HepG2 (cell line): ENCODE measurements around the gene ALKBH2. TPM values are rescaled to one million over a fixed set of nuclear protein-coding genes. Genes with fewer than 3 reads are reported as not detected.
A peak's percentile ranks its signal among the peaks of the same experiment; 100 is the strongest.

ENCODE experiments used
- DPF2 ChIP-seq: sonication (generic); formaldehyde crosslinking; IDR thresholded peaks from 2 replicates; pipeline ENCODE4 v1.4.0; 2020; ENCODE audit warnings: mild to moderate bottlenecking, low read depth, missing genetic modification reagents, borderline replicate concordance
- HINFP ChIP-seq: sonication (generic); formaldehyde crosslinking; IDR thresholded peaks from 2 replicates; pipeline ENCODE4 v1.4.0; 2020; ENCODE audit warnings: low read depth, mild to moderate bottlenecking, missing genetic modification reagents
- KDM6A ChIP-seq: IDR thresholded peaks from 2 replicates; pipeline ENCODE4 v1.6.1; 2016; ENCODE audit warnings: low read depth
- KIAA2018 ChIP-seq: sonication (generic); formaldehyde crosslinking; IDR thresholded peaks from 2 replicates; pipeline ENCODE4 v1.5.0; 2020; ENCODE audit warnings: mild to moderate bottlenecking, missing genetic modification reagents, borderline replicate concordance
- MEIS1 ChIP-seq: sonication (generic); formaldehyde crosslinking; IDR thresholded peaks from 2 replicates; pipeline ENCODE4 v1.9.0; 2021; ENCODE audit warnings: mild to moderate bottlenecking, missing genetic modification reagents, moderate library complexity, borderline replicate concordance
- NR2C2 ChIP-seq: sonication (generic); formaldehyde crosslinking; IDR thresholded peaks from 2 replicates; pipeline ENCODE4 v1.4.0; 2020; ENCODE audit warnings: missing genetic modification reagents, mild to moderate bottlenecking, moderate library complexity, borderline replicate concordance
- RBFOX2 ChIP-seq: fragments of 200-400 bp; formaldehyde crosslinking; IDR thresholded peaks from 2 replicates; pipeline ENCODE4 v1.6.1; 2017; ENCODE audit warnings: low read depth, mild to moderate bottlenecking, low read length
- RERE ChIP-seq: IDR thresholded peaks from 2 replicates; pipeline ENCODE4 v1.6.1; 2016; ENCODE audit warnings: low read depth, missing genetic modification reagents, missing compliant biosample characterization
- ZNF572 ChIP-seq: sonication (generic); formaldehyde crosslinking; IDR thresholded peaks from 2 replicates; pipeline ENCODE4 v1.5.1; 2020; ENCODE audit warnings: mild to moderate bottlenecking, missing genetic modification reagents
- ZNF724P ChIP-seq: sonication (generic); formaldehyde crosslinking; IDR thresholded peaks from 2 replicates; pipeline ENCODE4 v1.8.0; 2022; ENCODE audit warnings: missing genetic modification reagents, borderline replicate concordance
- ZNF775 ChIP-seq: sonication (generic); formaldehyde crosslinking; IDR thresholded peaks from 2 replicates; pipeline ENCODE4 v1.4.0; 2020; ENCODE audit warnings: missing genetic modification reagents, mild to moderate bottlenecking, moderate library complexity, borderline replicate concordance
- ZSCAN30 ChIP-seq: sonication (generic); formaldehyde crosslinking; IDR thresholded peaks from 2 replicates; pipeline ENCODE4 v1.5.0; 2020; ENCODE audit warnings: mild to moderate bottlenecking, missing genetic modification reagents
- polyA plus RNA-seq, 8 experiments: library from polyadenylated mRNA; depleted of rRNA in 3 of 8; stranded (reverse) in 7 of 8; unstranded in 1 of 8; fragments of >200 nt; fragmentation: Illumina TruSeq in 4 of 8; extraction: Trizol in 4 of 8; gene quantifications; 2 replicates each; pipeline versions ENCODE4 v1.2.1 to v1.2.3, GENCODE V29; 2011 to 2016; ENCODE audit warnings: low read depth in 4 of 8, missing spikeins in 1 of 8, mixed read lengths in 1 of 8; ENCODE audit not compliant: insufficient read depth in 1 of 8
- total RNA-seq, 5 experiments: library from RNA; depleted of rRNA; stranded (reverse); fragments of >200 nt; fragmentation: Illumina TruSeq; extraction: Trizol; gene quantifications; 2 replicates each; pipeline ENCODE4 v1.2.3, GENCODE V29; 2016; ENCODE audit warnings: low read depth in 1 of 5

ALKBH2 gene
- total and polyA plus RNA-seq, 2 of the 13 experiments (the other 11 are each of a cell fraction or from before 2014, with no cell fraction given): 21.0 to 40.5 TPM

- peak; percentile 72 for TF ChIP-seq RERE (CRISPR knock-in tag)
- TF ChIP-seq RBFOX2: peak; percentile 81
- TF ChIP-seq KDM6A (CRISPR knock-in tag): no peak
- TF ChIP-seq MEIS1 (CRISPR knock-in tag): no peak
- TF ChIP-seq ZNF572 (CRISPR knock-in tag): no peak
- no peak for TF ChIP-seq ZSCAN30 (CRISPR knock-in tag)
- TF ChIP-seq ZNF775: no peak
- peak; percentile 79 for TF ChIP-seq NR2C2 (CRISPR knock-in tag)
- 0 out of 2 replicates have a peak, but pooled peaks have one; percentile 54 for TF ChIP-seq ZNF724P
- no peak for TF ChIP-seq HINFP (CRISPR knock-in tag)
- TF ChIP-seq DPF2: no peak
- no peak for TF ChIP-seq KIAA2018 (CRISPR knock-in tag)
These were observed 40.6 kb downstream of the ALKBH2 start, which contains the start of gene USP30 (continued) for GRCh38 chr12:109052414-109053323.
